GM12801 (cell line): Measurements from ENCODE around the gene DNM2.

Experiments used
- TF ChIP-seq, protein P1 (sequence below): IDR thresholded peaks from one replicate; pipeline ENCODE4 v1.5.1; 2011; ENCODE audit warnings: control low read depth; ENCODE audit not compliant: insufficient read length; ENCODE audit errors: extremely low read depth

The DNM2 gene

DNA sequence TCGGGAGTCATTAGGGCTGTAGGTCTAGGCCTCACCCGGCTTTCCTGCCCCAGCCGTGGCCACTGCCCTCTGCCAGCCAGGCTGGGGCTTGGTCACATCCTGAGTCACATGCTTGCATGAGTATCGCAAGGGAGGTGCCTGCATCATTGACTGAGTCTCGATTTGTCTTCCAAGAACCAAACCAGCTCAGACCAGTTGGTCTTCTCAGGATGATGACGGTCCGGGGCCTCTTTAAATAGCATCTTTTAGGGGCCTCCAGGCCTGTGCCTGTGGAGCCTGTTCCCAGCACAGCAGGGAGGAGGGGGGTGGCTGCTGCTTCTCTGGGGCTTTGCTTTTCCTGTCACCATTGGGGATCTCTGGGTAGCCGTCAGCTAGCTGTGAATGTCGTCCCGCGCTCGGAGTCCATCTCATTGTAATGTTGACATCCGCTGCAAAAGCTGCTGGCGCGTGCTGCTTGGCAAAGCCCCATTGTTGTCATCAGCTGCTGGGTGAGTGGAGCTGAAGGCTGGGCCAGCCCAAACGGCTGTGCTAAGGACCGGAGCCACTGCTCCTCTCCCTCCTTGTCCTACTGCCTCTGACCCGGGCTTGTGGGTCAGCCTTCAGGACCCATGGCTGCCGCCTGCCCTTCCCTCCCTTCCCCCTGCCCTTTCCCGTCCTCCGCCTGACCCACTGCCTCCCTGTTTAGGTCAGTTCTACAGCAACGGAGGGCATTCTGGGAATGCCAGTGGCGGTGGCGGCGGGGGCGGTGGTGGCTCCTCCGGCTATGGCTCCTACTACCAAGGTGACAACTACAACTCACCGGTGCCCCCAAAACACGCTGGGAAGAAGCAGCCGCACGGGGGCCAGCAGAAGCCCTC is 31.0 kb upstream of the DNM2 start:
- TF ChIP-seq, protein P1, sequence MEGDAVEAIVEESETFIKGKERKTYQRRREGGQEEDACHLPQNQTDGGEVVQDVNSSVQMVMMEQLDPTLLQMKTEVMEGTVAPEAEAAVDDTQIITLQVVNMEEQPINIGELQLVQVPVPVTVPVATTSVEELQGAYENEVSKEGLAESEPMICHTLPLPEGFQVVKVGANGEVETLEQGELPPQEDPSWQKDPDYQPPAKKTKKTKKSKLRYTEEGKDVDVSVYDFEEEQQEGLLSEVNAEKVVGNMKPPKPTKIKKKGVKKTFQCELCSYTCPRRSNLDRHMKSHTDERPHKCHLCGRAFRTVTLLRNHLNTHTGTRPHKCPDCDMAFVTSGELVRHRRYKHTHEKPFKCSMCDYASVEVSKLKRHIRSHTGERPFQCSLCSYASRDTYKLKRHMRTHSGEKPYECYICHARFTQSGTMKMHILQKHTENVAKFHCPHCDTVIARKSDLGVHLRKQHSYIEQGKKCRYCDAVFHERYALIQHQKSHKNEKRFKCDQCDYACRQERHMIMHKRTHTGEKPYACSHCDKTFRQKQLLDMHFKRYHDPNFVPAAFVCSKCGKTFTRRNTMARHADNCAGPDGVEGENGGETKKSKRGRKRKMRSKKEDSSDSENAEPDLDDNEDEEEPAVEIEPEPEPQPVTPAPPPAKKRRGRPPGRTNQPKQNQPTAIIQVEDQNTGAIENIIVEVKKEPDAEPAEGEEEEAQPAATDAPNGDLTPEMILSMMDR: no peak

DNA sequence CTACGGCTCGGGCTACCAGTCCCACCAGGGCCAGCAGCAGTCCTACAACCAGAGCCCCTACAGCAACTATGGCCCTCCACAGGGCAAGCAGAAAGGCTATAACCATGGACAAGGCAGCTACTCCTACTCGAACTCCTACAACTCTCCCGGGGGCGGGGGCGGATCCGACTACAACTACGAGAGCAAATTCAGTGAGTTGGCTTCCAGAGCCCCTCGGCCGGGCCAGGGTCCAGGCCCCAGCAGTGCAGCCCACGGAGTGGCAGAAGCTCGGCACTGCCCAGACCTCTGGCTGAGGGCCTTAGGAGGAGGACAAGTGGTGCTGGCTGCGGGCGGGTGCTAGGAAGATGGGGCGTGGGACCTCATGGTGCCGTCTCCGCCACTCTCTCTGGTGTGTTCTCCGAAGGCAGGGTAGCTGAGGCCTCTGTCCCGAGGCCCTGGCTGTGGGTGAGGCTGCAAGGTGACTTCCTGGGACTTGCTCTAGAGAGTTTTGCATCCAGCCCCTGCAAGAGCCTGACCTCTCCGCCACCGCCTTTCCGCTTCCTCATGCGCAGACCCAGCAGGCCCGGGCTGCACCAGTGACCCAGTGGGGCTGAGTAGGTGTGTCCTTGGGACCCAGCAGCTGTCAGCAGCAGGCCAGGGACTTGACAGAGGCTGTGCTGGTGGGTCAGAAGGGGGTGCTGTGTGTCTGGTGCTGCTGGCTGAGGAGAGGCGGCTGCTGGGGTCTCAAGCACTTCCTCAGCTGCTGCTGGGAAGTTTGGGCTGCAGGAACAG is 30.2 kb upstream of the DNM2 start:
- TF ChIP-seq, protein P1: no peak

DNA sequence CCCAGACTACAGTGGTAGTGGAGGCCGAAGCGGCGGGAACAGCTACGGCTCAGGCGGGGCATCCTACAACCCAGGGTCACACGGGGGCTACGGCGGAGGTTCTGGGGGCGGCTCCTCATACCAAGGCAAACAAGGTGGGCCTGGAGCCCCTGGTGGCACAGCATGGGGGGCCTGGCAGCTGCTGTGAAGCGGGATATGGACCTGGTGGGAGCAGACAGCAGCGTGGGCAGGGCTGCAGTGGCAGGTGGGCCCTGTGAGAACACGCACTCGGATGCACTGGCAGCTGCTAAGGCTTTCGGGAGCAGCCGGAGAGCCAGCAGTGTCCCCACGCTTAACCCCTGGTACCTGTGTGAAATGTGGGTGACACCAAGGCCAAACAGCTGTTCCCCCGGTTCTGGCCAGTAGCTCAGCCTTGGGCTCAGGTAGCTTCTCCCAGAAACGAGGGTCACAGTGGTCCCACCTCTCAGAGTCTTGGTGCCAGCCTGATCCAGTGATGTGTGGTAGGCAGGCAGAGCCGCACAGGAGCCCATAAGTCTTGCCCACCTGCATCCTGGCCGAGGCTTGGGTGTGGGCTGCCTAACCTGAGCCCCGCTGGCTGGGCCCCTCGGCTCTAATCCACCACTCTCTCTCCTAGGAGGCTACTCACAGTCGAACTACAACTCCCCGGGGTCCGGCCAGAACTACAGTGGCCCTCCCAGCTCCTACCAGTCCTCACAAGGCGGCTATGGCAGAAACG is 29.2 kb upstream of the DNM2 start:
- TF ChIP-seq, protein P1: no peak

DNA sequence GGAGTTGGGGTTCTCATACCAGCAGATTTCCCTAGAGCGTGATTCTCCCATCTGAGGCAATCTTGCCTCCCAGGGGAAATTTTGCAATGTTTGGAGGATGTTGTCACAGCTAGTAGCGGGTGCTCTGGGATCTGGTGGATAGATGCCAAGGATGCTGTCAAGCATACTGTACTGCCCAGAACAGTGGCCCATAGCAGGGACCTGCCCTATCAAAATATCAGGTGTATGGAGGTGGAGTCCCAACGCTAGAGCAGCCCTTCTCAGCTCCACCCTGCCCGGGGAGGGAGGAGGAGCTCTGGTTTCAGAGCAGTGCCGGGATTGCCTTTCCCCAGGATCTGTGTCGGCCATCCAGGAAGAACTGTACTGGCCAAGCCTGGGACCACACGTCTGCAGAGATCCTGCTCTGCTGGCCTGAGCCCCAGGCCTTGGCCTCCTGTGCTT is 27.5 kb upstream of the DNM2 start:
- TF ChIP-seq, protein P1: no peak

DNA sequence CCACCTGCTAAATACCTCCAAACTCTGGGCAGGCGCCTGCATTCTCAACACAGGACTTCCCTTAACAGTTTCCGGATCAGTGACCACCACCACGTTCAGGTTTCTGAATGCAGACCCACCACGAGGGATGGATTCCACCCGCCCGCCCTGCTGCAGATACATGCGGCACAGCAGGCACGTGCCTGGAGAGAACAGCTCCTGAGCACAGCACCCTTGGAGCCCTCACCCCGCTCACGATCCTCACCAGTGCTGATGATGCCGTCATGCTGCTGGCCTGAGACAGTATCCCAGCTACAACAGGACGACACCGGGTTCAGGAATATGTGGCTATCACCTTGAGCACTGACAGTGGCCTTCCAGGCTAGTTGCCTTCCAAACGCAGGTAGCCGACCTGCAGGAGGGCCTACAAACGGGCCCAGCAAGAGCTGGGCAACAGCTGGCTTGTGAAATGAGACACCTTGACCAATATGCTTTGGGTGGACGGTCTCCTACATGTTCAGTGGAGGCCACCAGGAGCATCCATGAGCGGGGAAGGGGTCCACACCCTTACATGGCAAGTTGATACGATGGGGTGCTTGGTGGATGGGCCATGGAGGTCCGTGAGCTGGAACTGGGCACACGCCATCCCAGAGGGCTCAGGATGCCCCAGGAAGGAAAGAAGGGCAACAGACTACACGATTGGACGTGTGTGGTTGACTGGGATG is 26.5 kb upstream of the DNM2 start:
- TF ChIP-seq, protein P1: no peak

DNA sequence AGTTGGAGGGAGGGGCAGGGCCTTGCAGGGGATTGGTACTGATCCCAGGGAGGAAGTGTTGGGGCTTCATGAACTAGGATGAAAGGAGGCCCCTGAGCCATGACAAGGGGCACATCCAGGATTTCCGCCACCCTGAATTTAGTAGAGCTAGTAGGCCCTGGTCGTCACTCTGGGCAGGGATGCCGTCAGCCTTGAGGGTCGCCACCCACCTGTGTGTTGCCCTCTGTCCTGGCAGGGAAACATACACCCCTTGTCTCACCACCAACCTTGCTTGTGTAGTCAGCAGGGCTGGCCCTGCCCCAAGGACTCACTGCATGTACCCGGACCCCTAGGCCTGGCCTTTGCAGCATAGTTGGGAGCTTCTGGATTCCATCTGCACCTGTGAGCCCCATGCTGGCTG is 26.0 kb upstream of the DNM2 start:
- TF ChIP-seq, protein P1: no peak
